CD4-positive, alpha-beta T cell treated with Interleukin-1 beta for 1 hour (primary cell): ENCODE results near the gene DSCAM.

Experiments used
- DNase-seq, 2 donors: peaks; one replicate each; pipeline ENCODE4 v3.0.0-alpha.2; 2020 to 2022

DSCAM gene

DNA sequence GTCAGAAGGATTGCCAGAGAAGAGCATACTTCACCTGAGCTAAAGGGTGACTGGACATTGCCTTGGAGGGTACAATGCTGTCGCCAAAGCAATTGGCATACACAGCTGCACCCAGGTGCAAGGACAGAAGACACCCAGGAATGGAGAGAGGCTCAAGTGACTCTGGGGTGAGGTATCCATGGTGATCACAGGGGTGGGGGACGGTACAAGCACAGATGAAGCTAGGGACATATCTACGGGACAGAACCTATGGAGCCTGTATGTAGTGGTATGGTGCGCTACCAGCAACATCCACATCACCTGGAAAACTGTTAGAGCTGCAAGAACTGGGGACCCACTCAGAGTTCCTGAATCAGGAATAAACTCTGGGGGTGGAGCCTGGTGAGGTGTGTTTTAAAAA lies 693.6 kb downstream of the DSCAM start:
- DNase-seq = no peak

DNA sequence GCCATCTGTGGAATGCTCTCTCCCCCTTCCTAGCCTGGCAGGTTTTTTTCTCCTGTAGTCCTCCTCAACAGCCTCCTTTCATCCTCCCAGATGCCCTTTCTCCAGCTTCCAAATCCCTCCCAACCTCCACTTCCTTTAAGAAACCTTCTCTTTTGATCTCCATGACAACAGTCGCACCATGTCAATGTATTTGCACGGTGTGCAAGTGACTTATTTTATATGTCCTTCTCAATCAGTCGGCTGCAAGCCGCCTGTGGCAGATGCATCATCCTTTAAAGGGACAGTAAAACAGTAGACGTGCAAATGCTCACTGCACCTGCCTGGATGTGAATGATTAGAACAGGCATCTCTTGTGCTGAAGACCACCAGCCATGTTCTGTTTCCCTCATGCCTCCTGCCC lies 694.5 kb downstream of the DSCAM start:
- no peak for DNase-seq

DNA sequence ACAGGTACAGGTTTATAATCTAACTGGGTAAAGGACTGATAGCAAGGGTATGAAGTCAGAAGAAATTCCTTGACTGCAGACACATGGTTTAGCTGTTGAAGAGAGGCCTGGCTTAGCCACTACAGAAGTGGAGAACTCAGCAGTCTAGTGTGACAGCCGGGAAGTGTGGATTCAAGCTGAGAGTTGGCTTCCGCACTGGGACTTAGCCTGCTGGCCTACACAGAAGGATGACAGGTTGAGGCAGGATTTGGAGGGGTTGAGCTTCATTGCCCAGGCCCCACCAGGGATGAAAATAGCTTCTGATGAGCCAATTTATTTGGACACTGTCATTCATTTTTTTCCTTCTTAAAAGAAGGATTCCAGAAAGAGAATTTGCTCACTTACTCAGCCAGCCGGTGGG lies 695.3 kb downstream of the DSCAM start:
- DNase-seq = no peak

DNA sequence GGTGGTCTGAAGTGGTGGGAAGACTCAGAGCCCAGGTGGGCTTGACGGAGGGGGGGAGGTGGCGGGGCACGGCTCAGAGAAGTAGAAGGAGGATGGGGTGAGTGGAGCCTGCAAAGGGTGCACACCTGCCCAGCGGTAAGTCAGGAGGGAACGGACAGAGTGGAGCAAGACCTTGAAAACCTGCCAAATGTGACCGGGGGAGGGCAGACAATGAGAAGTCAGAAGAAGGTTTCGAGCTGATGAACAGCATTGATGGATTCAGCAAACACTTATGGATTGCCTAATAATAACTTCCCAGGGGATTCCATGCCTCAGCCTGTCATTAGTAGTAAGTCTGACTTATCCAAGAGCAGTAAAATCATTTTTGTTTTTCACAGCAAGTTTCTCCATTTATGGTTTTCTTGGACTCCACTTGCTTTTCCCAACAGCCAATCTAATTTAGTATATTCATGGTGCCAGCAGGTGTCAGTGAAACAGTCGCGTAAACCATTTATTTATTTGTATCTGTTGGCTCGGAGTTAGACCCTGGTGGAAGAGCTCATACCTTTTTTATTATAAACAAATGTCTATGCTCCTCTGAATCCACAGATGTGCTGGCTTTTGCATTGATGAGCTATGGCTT lies 700.6 kb downstream of the DSCAM start:
- DNase-seq = no peak

DNA sequence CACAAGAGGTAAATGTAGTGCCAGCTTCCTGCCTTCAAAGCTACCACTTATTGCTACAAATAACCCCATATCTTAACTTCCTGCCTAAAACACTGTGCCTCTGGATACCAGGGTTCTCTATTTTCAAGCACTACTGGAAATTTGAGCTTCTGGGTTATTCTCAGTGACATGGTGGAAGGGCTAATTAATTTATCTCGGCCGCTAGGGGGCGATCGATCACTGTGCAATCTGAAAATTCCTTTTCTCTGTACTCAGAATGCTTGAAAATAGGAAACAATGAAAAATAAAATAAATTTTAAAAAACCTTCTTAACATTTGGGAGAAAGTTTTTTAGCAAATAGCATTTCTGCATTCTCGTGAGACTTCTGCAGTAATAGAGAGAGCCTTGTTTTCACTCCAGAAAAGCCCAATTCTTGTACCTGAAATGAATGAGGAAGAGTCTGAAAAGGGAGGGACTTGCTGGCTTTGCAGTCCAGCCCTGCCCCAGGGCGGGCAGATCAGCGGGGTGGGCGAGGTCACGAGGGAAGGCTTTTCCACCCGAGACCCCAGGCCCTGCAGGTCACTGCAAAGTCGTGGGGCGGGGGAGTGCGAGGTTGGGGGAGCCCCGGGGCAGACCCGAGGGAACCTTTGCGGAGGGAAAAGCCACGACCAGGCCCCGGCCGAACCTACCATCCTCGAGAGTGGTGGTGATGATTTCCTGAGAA lies 703.0 kb downstream of the DSCAM start:
- peak in 1 of 2 donors; percentile 5 for DNase-seq

DNA sequence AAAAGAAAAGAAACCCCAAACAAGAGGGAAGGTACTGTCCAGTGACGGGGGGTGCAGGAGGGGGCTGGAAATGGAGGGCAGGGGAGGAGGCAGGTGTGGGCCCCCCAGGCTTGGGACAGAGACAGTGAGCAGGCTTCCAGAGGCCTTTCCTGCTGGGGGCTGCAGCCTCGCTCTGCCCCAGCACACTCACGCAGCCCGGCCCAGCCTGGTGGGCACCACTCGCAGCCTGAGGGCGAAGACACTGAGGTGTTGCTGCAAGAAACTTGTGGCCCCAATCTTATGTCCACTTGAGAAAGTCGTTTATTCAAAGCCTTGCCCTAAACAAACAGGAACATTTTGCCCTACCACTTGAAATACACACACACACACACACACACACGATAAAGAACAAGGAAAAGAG lies 705.3 kb downstream of the DSCAM start:
- no peak for DNase-seq

DNA sequence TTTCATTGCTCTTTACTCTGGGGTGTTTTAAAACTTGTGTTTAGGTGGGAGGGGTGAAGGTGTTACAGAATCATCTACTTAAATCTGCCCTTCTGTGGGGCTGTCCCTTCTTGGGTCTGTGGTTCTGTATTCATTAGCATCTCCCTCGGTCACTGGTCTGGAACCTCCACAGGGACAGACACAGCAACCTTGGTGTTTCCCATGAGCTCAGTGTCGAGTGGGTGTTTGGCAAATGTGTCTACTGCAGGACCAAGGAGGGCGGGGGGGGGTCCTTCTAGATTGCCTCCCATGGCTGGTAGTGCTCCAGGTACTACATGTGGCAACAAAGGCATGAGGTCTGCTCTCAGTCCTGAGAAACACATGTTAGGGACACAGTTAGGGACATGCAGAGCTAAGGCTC lies 706.3 kb downstream of the DSCAM start:
- DNase-seq = no peak

DNA sequence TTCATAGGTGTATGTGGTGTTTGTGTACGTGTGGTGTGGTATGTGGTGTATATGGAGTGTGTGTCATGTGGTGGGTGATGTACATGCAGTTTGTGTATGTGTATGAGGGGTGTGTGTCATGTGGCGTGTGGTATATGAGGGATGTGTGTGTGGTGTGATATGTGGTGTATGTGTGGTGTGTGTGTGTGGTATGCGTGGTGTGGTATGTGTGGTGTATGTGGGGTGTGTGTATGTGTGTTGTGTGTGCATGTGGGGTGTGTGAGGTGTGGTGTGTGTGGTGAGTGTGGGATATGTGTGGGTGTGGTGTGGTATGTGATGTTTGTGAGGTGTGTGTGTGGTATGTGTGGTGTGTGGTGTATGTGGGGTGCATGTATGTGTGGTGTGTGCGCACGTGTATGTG lies 707.3 kb downstream of the DSCAM start:
- no peak for DNase-seq

DNA sequence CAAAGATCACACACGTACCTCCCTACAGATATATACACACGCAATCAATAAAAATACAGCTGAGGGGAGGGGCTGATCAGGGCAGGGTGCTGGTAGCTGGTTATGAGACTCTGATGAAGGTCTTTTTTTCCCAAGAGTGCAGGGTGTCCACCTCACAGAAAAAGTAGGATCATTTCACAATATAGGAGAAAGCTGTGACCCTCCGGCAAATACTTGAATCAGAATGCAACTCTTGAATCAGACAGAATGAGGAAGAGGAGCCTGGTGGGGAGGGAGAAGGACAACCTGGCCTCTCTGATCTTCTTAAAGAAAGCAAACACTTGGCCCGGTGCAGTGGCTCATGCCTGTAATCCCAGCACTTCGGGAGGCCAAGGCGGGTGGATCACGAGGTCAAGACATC lies 710.4 kb downstream of the DSCAM start:
- DNase-seq = no peak

DNA sequence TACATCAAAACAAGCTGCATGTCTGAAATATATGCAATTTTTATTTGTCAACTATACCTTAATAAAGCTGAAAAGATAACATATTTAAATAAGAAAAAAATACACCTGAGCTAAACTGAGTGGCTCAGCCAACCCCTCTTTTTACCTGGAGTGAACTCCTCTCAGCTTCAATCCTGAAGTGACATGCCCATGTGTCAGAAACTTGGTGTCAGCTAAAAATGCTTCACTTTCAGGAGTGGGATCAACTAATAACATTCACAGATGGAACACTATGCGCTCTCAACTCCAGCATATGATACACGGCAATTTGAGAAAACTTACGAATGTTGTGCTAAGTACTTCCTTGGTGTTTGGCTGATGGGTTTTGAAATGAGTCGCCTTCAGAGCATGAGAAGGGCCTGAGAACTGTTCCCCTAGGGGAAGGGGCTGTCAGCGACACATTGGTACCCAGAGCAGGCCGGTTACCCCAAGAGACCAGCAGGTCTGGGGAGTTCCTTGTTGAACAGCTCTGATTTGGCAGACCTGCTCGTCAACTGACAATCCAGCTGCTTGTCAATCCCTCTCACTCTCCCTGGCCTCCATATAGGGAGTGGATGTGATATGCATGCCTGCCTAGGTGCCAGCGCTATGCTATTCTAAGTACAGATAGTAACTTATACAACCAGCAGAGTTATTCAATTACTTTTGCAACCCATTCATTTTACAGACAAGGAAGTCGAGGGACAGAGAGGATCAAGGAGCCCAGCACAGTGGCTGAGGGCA lies 712.0 kb downstream of the DSCAM start:
- DNase-seq = no peak

DNA sequence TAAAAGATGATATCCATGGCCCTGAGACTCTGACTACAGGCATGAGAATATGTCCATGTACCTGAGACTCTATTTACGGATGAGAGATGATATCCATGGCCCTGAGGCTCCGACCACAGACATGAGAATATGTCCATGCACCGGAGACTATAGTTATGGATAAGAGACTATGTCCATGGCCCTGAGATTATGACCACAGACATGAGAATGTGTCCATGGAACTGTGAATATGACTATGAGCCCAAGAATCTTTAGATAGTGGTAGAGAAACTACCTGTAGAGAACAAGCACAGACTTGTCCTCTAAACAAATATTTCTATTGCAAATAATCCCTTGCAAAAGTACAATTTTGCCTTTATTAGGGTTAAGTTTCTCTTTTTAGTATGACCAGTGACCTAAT lies 716.5 kb downstream of the DSCAM start:
- no peak for DNase-seq

DNA sequence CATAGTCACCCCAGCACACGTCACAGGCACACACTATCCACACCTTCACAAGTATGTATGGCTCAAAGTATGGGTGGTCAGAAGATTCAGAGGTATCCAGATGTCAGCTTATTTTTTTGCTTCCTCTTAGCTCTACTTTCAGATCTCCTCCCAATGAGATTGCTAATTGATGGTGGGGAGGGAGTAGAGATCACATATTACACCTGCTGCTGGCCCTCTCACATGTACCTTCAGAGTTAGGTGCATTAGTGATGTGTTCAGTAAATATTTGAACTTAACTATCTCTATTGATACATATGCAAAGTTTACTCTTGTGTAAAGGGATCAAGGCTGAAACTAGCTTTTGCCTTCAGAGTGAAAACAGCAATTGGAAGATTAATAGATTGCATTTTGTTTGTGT lies 717.1 kb downstream of the DSCAM start:
- DNase-seq = no peak

DNA sequence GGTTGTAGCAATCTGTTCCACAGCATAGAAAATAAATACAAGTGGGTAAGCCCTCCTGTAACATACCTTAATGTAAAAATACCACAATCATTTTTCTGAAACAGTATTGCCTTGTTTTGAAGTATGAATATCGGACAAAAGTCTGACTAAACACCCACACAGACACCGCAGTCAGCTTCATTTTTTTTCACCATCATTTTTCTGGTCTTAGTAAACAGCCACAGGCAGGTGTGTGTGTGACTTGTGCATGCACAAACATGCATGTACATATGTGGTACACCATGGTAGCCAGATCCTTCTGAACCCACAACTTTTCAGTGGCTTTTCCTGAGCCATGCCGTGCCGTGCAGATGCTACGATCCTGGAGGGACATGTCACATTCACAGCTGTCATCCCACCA lies 718.1 kb downstream of the DSCAM start:
- no peak for DNase-seq

DNA sequence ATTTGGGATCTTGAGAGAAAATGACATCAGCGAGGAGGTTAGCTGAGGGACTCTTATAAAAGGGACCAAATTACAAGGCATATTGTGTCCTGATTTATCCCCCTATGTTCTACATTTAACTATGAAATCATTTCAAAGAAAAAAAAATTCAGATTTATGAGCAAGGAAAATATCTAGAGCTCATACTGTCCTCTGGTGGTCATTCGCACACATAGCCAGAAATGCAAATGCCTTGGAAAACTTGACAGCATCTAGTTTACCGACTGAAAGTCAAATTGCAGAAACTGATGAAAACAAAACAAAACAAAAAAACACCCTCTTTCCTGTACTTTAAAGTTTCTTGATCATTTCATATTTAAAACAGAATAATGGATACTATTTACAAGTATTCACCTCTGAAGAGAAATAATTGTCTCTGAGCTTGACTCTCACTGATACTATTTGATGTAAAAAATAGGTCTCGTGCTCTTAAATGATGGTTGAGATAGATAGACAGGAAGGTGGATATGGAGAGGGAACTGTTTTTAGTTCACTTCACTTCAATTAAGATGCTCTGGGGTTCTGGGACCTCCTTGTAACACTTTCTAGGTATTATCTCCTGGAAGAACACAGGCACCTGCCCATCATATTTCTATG lies 725.9 kb downstream of the DSCAM start:
- no peak for DNase-seq

DNA sequence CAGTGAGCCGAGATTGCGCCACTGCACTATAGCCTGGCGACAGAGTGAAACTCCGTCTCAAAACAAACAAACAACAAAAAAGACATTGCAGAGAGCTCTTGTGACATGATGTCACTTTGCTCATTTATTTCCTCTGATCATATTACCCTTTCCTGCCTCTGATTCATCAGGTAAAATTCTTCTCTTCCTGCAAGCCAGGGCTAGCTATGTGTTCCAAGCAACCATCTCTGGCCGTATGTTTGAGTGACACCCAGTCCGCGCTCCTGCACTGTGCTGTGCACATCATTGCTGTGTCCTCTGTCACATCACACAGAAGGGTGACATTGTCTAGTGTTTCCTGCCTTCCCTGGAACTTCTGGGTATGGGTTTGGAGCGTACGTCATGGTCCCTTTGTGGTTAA lies 728.4 kb downstream of the DSCAM start:
- DNase-seq = no peak

DNA sequence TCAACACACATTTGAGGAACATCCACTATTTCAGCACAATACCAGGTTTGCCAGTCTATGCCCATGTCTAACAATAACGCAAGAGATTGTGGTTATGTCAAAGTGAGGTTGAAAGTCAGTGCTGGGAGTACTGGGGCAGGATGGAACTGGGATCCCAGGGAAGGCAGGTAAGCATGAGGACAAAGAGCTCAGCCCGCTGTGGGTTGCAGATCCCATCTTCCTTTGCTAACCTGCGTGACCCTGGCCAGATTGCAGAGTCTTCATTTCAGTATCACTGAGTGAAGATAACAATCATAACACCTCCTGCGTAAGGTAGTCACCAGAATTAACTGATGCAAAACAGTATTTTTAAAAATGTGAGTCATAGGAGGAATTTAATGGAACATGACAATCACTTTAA lies 729.7 kb downstream of the DSCAM start:
- no peak for DNase-seq

DNA sequence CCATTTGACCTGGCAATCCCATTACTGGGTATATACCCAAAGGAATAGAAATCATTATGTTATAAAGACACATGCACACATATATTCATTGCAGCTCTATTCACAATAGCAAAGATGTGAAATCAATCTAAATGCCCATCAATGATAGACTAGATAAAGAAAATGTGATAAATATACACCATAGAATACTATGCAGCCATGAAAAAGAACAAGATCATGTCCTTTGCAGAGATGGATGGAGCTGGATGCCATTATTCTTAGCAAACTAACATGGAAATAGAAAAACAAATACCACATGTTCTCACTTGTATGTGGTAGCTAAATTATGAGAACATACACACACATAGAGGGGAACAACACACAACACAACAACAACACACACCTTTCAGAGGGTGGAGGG lies 731.2 kb downstream of the DSCAM start:
- no peak for DNase-seq

DNA sequence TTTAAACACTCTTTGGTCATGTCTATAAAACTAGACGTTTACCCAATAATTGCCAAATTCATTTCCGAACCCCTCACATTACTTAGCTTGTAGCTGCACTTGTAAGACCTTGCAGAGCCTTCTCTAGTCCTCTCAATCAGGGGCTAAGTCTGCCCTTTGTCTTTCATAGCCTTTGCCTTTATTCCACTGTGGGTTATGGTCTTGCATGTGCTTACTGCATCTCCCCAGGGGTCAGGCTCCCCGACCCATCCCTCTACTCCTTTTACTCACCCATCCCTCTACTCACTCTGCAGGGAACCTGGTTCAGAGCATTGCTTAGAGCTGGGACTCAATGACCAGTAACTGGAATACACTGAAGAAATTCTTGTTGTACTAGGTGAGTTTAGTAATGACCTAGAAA lies 744.3 kb downstream of the DSCAM start:
- no peak for DNase-seq

DNA sequence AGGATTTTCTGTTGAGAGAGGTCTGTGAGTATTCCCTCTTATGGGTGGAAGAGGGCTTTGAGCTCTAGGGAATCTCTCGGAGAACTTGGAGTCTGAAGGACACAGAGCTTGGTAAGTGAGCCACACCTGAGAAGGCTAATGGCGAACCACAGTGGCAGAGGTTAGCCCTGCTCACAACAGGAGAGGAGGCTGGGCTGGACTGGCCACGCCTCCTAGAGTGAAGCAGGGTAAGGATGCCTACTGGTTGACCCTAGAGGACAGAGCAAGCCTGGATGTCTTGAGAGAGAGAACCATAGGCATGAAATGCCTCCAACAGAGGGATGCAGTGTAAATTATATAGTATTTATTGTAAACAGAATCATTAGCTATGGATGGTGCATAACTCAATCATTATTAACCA lies 747.1 kb downstream of the DSCAM start:
- no peak for DNase-seq

DNA sequence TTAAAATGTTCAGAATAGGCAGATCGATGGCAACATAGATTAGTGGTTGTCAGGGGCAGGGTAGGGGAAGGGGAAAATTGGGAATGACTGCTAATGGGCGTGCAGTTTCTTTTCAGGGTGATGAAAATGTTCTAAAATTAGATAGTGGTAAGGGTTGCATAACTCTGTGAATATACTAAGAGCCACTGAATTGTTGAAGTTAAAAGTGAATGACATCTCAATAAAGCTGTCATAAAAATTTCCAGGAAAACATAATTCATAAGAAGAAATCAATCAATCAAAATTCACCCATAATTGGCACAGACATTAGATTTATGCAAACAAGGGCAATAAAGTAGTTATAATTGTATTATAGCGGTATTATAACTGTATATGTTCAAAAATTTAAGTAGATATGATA lies 751.5 kb downstream of the DSCAM start:
- no peak for DNase-seq

DNA sequence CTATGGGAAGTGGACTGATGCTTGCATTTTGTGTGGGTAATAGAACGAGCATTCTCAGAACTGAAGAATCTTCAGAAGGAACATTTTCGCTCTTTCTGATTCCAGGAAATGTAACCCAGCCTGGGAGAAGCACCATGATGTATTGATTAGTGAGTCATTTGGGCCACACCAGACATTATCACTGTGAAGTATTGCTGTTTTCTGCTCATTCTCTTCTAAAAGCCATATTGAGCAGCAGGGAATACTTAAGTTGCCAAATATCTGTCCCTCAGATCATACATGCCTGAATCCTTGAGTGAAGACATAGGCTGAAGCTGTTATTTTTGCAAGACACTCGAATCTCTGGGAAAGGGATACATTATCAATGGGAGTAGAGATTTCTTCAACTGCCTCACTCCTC lies 766.6 kb downstream of the DSCAM start:
- no peak for DNase-seq

DNA sequence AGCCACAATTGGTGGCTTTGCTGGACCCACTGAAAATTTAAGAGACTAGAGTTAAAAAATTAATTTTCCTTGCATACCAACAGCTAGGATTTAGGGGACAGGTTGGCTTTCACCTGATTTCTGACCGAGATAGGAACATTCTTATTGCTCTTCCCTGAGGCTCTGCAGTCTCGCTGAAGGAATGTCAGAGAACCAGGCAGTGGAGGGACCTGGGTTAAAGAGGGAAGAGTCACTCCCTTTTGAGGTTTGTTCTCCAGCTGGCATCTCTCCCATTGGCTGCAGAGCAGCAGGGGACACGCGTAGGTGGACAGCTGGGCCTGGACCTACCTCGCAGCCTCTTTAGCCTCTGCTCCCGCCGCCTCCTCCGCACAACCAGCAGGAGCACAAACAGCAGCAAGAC lies 772.2 kb downstream of the DSCAM start:
- DNase-seq = no peak

DNA sequence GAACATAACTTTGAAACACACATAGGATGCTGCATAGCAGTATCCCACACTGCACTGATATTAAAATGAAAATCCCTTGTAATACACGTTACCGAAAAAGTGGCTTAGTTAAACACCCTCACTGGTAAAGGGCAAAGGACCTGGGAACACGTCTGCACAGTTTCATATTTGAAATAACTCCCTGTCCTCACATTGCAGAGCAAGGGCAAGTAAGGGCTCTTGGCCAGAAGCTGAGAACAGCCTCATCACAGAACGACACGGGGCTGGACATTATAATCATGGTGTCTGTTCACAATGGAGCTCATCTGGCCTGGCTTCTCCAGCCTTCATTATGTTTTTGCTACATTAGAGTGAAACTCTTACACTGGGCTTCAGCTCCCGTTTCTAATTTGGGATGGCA lies 772.8 kb downstream of the DSCAM start:
- no peak for DNase-seq

DNA sequence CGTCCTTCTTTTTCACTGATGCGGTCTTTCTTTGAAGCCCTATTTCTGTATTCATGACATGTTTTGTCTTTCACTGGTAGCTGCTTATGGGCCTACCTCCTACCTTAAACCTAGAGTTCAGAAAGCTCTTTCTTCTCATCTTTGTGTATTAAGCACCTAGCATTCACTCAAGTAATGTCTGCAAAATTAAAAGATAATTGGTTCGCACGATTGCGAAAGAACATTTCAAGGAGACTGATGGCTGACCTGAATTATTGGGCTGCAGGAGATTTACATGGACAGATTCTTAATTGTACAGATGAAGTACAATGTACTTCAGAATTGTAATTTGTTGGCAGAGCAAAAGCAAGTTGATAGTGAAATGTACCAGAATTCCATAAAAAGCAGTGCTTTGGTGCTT lies 773.3 kb downstream of the DSCAM start:
- DNase-seq = no peak
